Peyer's patch (tissue), 4 donors: ENCODE measurements around the gene ASIC4. TPM values are rescaled to one million over a fixed set of nuclear protein-coding genes. Genes with fewer than 3 reads are reported as not detected.

Source experiments
- DNase-seq, 3 donors: peaks; one replicate each; pipeline ENCODE4 v3.0.0-alpha.2; 2017 to 2019
- H3K27ac ChIP-seq, 4 donors: fragments of 200-600 bp; sonication (generic); one replicate each; pipeline ENCODE4 v1.5.1; 2016 to 2019
- H3K27me3 ChIP-seq, 2 donors: fragments of 200-600 bp; sonication (generic); one replicate each; pipeline ENCODE4 v1.5.1; 2019
- H3K36me3 ChIP-seq, 3 donors: fragments of 200-600 bp; sonication (generic); one replicate each; pipeline ENCODE4 v1.5.1; 2016 to 2019
- H3K4me1 ChIP-seq, 4 donors: fragments of 200-600 bp; sonication (generic); one replicate each; pipeline ENCODE4 v1.5.1; 2016 to 2019
- H3K4me3 ChIP-seq, 4 donors: fragments of 200-600 bp; sonication (generic); 1 replicate in 3 of 4; 2 replicates in 1 of 4; pipeline ENCODE4 v1.5.1; 2016 to 2019; ENCODE audit warnings: mild to moderate bottlenecking in 1 of 4
- H3K9me3 ChIP-seq, 4 donors: fragments of 200-600 bp; sonication (generic); one replicate each; pipeline ENCODE4 v1.5.1; 2016 to 2019; ENCODE audit warnings: mild to moderate bottlenecking in 1 of 4
- POLR2A ChIP-seq, 2 donors: fragments of 450-650 bp; IDR thresholded peaks; one replicate each; pipeline ENCODE4 v1.5.1; 2017; ENCODE audit warnings: antibody characterized with exemption in 2 of 2, mild to moderate bottlenecking in 2 of 2, moderate library complexity in 2 of 2
- total RNA-seq, 4 donors: library from RNA; depleted of rRNA; stranded (reverse); fragments of >200 nt; gene quantifications; one replicate each; pipeline ENCODE4 v1.1.0, GENCODE V29; 2016
- TF ChIP-seq, protein P1 (sequence below), 6 experiments: fragments of 450-650 bp in 4 of 6; fragments of 200-600 bp in 2 of 6; sonication (generic) in 1 of 6; IDR thresholded peaks; one replicate each; pipeline ENCODE4 v1.5.1; 2017 to 2019; ENCODE audit warnings: antibody characterized with exemption in 6 of 6, mild to moderate bottlenecking in 3 of 6, moderate library complexity in 1 of 6

ASIC4 gene
- total RNA-seq, 4 donors from 2014 or later, result 0.27 TPM; not detected in 3

DNA sequence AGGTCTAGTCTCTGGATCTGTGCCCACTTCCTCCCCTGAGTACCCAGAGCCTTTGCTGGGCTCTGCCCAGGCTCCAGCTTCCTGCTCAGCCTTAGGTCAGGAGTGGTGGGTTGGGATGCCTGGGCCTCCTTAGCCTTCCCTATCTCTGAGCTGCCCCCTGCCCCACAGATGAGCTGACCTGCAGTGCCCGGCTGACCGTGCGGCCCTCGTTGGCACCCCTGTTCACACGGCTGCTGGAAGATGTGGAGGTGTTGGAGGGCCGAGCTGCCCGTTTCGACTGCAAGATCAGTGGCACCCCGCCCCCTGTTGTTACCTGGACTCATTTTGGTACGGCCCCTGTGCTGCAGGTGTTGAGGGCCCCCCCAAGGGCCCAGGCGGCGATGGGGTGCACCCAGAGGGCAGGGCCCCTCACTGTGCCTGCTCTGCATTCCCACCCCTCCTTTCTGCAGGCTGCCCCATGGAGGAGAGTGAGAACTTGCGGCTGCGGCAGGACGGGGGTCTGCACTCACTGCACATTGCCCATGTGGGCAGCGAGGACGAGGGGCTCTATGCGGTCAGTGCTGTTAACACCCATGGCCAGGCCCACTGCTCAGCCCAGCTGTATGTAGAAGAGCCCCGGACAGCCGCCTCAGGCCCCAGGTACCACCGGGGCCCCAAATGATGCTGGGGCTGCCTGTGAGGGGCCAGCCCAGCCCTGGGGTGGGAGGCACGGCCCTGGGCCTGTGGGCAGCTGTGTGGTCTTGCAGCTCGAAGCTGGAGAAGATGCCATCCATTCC is 45.7 kb upstream of the ASIC4 start:
- Histone ChIP-seq H3K36me3 (no peaks in the 10 kb centered on the region), H3K9me3 (no peaks in the 10 kb centered on the region), H3K4me3 (no peak overlapping the region), H3K27me3 (peaks cover 0 to 4% of the 10 kb centered on the region in 2 donors), H3K27ac (no peak overlapping the region), H3K4me1 (no peaks in the 10 kb centered on the region)
- no peak for DNase-seq
- TF ChIP-seq, protein P1, sequence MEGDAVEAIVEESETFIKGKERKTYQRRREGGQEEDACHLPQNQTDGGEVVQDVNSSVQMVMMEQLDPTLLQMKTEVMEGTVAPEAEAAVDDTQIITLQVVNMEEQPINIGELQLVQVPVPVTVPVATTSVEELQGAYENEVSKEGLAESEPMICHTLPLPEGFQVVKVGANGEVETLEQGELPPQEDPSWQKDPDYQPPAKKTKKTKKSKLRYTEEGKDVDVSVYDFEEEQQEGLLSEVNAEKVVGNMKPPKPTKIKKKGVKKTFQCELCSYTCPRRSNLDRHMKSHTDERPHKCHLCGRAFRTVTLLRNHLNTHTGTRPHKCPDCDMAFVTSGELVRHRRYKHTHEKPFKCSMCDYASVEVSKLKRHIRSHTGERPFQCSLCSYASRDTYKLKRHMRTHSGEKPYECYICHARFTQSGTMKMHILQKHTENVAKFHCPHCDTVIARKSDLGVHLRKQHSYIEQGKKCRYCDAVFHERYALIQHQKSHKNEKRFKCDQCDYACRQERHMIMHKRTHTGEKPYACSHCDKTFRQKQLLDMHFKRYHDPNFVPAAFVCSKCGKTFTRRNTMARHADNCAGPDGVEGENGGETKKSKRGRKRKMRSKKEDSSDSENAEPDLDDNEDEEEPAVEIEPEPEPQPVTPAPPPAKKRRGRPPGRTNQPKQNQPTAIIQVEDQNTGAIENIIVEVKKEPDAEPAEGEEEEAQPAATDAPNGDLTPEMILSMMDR (IDR thresholded peaks at IDR 0.05), result no peak
- TF ChIP-seq POLR2A (IDR thresholded peaks at IDR 0.05), result no peak

DNA sequence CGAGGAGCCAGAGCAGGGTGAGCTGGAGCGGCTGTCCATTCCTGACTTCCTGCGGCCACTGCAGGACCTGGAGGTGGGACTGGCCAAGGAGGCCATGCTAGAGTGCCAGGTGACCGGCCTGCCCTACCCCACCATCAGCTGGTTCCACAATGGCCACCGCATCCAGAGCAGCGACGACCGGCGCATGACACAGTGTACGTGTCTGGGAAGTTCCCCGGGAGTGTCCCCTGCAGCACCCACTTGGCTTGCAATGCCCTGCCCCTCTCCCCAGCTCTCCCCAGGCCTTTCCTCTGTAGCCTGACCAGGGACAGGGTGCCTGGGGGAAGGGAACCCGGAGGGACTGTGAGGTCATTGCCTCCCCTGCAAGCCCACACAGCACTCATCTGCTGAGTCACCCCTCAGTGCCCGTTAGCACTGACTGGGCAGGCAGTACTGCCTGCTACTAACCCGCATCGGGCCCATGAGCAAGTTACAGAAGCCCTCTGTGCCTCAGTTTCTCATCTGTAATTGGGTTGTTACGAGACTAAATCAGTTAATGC is 45.0 kb upstream of the ASIC4 start:
- TF ChIP-seq, protein P1 (IDR thresholded peaks at IDR 0.05), result no peak
- no peak for TF ChIP-seq POLR2A (IDR thresholded peaks at IDR 0.05)
- Histone ChIP-seq H3K4me1 (no peaks in the 10 kb centered on the region), H3K27ac (no peak overlapping the region), H3K36me3 (no peaks in the 10 kb centered on the region), H3K27me3 (peaks cover 0 to 4% of the 10 kb centered on the region in 2 donors), H3K9me3 (no peaks in the 10 kb centered on the region), H3K4me3 (no peak overlapping the region)
- DNase-seq, result no peak

DNA sequence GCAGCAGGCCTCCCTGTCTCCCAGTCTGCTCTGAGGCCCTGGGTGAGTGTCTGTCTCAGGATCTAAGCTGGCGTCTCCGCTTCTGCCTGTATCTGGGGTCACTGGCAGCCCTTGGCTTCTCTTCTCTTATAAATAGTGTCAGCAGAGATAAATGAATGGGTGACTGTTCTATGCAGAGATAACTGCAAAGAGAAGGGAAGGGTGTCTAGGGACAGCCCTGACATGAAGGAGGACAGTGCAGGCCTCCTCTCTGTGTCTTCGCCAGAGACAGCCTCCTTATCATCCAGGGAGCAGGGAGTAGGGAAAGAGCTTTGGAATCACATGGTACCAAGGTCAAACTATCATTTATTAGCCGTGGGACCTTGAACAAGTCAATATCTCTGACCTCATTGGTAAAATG is 43.9 kb upstream of the ASIC4 start:
- no peak overlapping the region for H3K27ac ChIP-seq
- H3K9me3 ChIP-seq, result no peaks in the 10 kb centered on the region
- no peaks in the 10 kb centered on the region for H3K36me3 ChIP-seq
- no peaks in the 10 kb centered on the region for H3K4me1 ChIP-seq
- TF ChIP-seq, protein P1 (IDR thresholded peaks at IDR 0.05), result no peak
- TF ChIP-seq POLR2A (IDR thresholded peaks at IDR 0.05), result no peak
- peaks cover 0 to 4% of the 10 kb centered on the region in 2 donors for H3K27me3 ChIP-seq
- H3K4me3 ChIP-seq, result no peak overlapping the region
- DNase-seq, result no peak

DNA sequence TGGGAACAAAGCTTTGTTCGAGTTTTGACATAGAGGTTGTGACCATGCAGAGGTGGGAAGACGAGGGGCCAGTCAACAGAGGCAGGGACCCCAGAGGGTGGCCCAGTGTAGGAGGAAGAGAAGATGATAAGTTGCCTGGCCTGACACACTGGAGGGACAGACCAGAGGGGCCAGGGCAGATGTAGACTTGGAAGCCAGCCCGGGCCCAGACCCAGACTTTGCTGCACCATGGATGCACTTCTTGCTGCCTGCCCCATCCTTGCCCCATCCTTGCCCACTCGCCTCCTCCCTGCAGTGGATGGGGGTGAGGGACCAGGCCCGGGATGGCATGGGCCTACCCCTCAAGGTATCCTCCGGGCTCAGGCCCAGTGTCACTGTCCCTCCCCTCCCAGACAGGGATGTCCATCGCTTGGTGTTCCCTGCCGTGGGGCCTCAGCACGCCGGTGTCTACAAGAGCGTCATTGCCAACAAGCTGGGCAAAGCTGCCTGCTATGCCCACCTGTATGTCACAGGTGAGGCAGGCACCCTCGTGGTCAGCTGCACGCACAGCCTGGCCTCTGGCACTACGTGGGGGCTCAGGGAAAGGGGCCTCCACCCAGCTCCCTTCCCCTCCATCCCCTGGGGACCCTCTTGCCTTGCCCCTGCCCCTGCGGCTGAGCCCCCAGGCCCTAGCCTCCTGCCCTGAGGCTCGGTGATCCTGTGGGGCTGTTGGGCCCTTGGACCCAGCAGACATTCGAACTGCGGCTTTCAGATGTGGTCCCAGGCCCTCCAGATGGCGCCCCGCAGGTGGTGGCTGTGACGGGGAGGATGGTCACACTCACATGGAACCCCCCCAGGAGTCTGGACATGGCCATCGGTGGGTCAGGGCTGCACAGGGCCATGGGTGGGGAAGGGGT is 42.6 kb upstream of the ASIC4 start:
- Histone ChIP-seq H3K27me3 (peaks cover 0 to 4% of the 10 kb centered on the region in 2 donors), H3K4me1 (no peaks in the 10 kb centered on the region), H3K27ac (no peak overlapping the region), H3K36me3 (no peaks in the 10 kb centered on the region), H3K9me3 (no peaks in the 10 kb centered on the region), H3K4me3 (no peak overlapping the region)
- DNase-seq, result no peak
- TF ChIP-seq, protein P1 (IDR thresholded peaks at IDR 0.05), result no peak
- TF ChIP-seq POLR2A (IDR thresholded peaks at IDR 0.05), result no peak

DNA sequence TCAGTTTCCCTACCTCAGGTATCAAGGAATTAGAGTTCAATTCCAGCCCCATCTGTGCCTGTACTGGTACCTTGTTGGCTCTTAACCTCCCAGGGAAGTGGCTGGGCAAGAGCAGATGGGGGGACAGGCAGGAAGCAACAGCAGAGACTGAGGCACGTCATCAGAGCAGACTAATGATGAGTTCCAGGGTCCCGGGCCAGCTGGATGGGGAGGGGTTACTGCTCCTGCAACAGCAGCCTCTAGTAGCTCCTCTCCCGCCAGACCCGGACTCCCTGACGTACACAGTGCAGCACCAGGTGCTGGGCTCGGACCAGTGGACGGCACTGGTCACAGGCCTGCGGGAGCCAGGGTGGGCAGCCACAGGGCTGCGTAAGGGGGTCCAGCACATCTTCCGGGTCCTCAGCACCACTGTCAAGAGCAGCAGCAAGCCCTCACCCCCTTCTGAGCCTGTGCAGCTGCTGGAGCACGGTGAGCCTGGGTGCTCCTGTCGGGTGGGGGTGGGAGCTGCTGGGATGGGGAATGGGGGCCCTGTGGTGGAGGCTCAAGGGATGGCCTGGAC is 41.6 kb upstream of the ASIC4 start:
- no peaks in the 10 kb centered on the region for H3K4me1 ChIP-seq
- no peak overlapping the region for H3K4me3 ChIP-seq
- TF ChIP-seq POLR2A (IDR thresholded peaks at IDR 0.05), result no peak
- TF ChIP-seq, protein P1 (IDR thresholded peaks at IDR 0.05), result no peak
- H3K36me3 ChIP-seq, result no peaks in the 10 kb centered on the region
- no peaks in the 10 kb centered on the region for H3K9me3 ChIP-seq
- peaks cover 0 to 4% of the 10 kb centered on the region in 2 donors for H3K27me3 ChIP-seq
- no peak for DNase-seq
- H3K27ac ChIP-seq, result no peak overlapping the region
